Measurements from ENCODE around the gene IBA57. TPM values are rescaled to one million over a fixed set of nuclear protein-coding genes. Genes with fewer than 3 reads are reported as not detected.

IBA57 gene
- total RNA-seq, 5 donors from 2014 or later (not counting 1 experiment from before 2014, with no cell fraction given) = 10.6 to 18.3 (median 12.6) TPM

- Mint-ChIP-seq H3K4me3 (no peak overlapping the region), H3K36me3 (no peaks in the 10 kb centered on the region), H3K9me3 (no peaks in the 10 kb centered on the region), H3K4me1 (peaks cover 5% of the 10 kb centered on the region in 3 donors), H3K27ac (no peak overlapping the region), H3K27me3 (peaks cover 3 to 7% of the 10 kb centered on the region in 2 donors)
- 86% methylated on average over 1 of the region's 3 CpGs for WGBS (ENCODE audit: insufficient coverage)
- Histone ChIP-seq H3K4me3 (ENCODE audit: control insufficient read depth in 1 of 2, extremely low read depth in 1 of 2, low read length in 1 of 2) (no peak overlapping the region), H3K36me3 (ENCODE audit: control insufficient read depth in 2 of 2, extremely low read depth in 1 of 2, insufficient read depth in 1 of 2, low read length in 1 of 2) (peaks cover 0 to 3% of the 10 kb centered on the region in 2 donors), H3K9me3 (no peaks in the 10 kb centered on the region), H3K4me1 (ENCODE audit: control insufficient read depth in 1 of 2, extremely low read depth in 1 of 2, insufficient read depth in 2 of 2, low read length in 2 of 2) (peaks cover 0 to 18% of the 10 kb centered on the region in 2 experiments), H3K27me3 (replicated peaks in 1 of 2; ENCODE audit: control insufficient read depth in 2 of 2, extremely low read depth in 1 of 2, insufficient read depth in 2 of 2, low read length in 1 of 2) (peaks cover 0 to 47% of the 10 kb centered on the region in 2 experiments), H3K27ac (ENCODE audit: low read length) (no peak overlapping the region)
- ChIA-PET POLR2A (no interaction called here), CTCF (no interaction called here)
- no peak for ATAC-seq (replicated peaks in 1 of 4)
- no peak for DNase-seq
Observed at GRCh38 chr1:228209657-228210056, 44.1 kb downstream of the IBA57 start.

DNA sequence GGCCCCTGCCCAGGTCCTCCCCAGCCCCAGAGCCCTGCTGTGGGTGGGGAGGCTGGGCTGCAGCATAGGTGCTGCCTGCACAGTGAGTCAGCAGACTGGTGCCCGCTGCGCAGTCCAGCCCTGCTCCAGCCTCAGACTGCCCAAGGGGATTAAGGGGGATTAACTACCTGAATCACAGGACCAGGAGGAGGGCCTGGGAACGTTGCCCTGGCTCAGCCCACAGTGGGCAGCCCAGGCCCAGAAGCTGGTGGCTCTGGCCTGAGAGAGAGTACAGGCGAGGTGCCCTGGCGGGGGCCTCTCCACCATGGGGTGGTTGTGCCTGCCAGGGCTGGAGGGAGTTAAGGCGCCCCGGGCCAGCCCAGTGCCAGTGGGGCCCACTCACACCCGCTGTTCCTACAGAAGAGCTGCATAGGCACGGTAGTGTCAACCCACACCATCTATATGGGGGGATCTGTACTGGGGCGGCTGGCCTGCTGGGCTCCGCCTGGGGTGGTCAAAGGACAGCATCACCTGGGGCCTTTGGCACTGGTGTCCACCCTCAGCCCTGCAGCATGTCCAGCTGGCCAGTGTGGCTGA, 44.6 kb downstream of the IBA57 start:
- H3K27ac ChIP-seq (ENCODE audit: low read length) = no peak overlapping the region
- H3K9me3 Mint-ChIP-seq = no peaks in the 10 kb centered on the region
- peaks cover 0 to 21% of the 10 kb centered on the region in 2 experiments for H3K4me1 ChIP-seq (ENCODE audit: control insufficient read depth in 1 of 2, extremely low read depth in 1 of 2, insufficient read depth in 2 of 2, low read length in 2 of 2)
- no peak overlapping the region for H3K4me3 Mint-ChIP-seq
- DNase-seq (peak in 1 of 35 experiments; percentile 15), ATAC-seq (replicated peaks in 1 of 4) (no peak)
- no peak overlapping the region for H3K4me3 ChIP-seq (ENCODE audit: control insufficient read depth in 1 of 2, extremely low read depth in 1 of 2, low read length in 1 of 2)
- no peaks in the 10 kb centered on the region for H3K36me3 Mint-ChIP-seq
- ChIA-PET CTCF (no interaction called here), POLR2A (no interaction called here)
- H3K4me1 Mint-ChIP-seq = peaks cover 5 to 7% (median 6%) of the 10 kb centered on the region in 3 donors
- peaks cover 0 to 7% of the 10 kb centered on the region in 2 donors for H3K27me3 Mint-ChIP-seq
- H3K36me3 ChIP-seq (ENCODE audit: control insufficient read depth in 2 of 2, extremely low read depth in 1 of 2, insufficient read depth in 1 of 2, low read length in 1 of 2) = peaks cover 0 to 3% of the 10 kb centered on the region in 2 donors
- peaks cover 0 to 47% of the 10 kb centered on the region in 2 experiments for H3K27me3 ChIP-seq (replicated peaks in 1 of 2; ENCODE audit: control insufficient read depth in 2 of 2, extremely low read depth in 1 of 2, insufficient read depth in 2 of 2, low read length in 1 of 2)
- WGBS (ENCODE audit: insufficient coverage) = 89% methylated on average over 6 of the region's 11 CpGs
- no peak overlapping the region for H3K27ac Mint-ChIP-seq
- H3K9me3 ChIP-seq = no peaks in the 10 kb centered on the region

GRCh38 chr1:228210712-228211530, 45.3 kb downstream of the IBA57 start:
- DNase-seq = peak in 3 of 35 experiments; percentile 18 to 26 (median 24)
- H3K4me3 ChIP-seq (ENCODE audit: control insufficient read depth in 1 of 2, extremely low read depth in 1 of 2, low read length in 1 of 2) = no peak overlapping the region
- H3K27me3 Mint-ChIP-seq = peaks cover 0 to 7% of the 10 kb centered on the region in 2 donors
- peak overlapping the region; percentile 49 to 54 (median 53) for H3K4me3 Mint-ChIP-seq
- CTCF ChIA-PET = no interaction called here
- H3K27ac ChIP-seq (ENCODE audit: low read length) = no peak overlapping the region
- no peak for ATAC-seq (replicated peaks in 1 of 4)
- H3K27ac Mint-ChIP-seq = peak overlapping the region in 1 of 2 donors; percentile 22
- peaks cover 5 to 8% (median 6%) of the 10 kb centered on the region in 3 donors for H3K4me1 Mint-ChIP-seq
- WGBS (ENCODE audit: insufficient coverage) = 90% methylated on average over 10 of the region's 16 CpGs
- H3K36me3 Mint-ChIP-seq = no peaks in the 10 kb centered on the region
- no peaks in the 10 kb centered on the region for H3K9me3 Mint-ChIP-seq
- H3K4me1 ChIP-seq (ENCODE audit: control insufficient read depth in 1 of 2, extremely low read depth in 1 of 2, insufficient read depth in 2 of 2, low read length in 2 of 2) = peaks cover 0 to 25% of the 10 kb centered on the region in 2 experiments
- H3K9me3 ChIP-seq = no peaks in the 10 kb centered on the region
- H3K36me3 ChIP-seq (ENCODE audit: control insufficient read depth in 2 of 2, extremely low read depth in 1 of 2, insufficient read depth in 1 of 2, low read length in 1 of 2) = peaks cover 0 to 3% of the 10 kb centered on the region in 2 donors
- POLR2A ChIA-PET = no interaction called here
- peaks cover 0 to 42% of the 10 kb centered on the region in 2 experiments for H3K27me3 ChIP-seq (replicated peaks in 1 of 2; ENCODE audit: control insufficient read depth in 2 of 2, extremely low read depth in 1 of 2, insufficient read depth in 2 of 2, low read length in 1 of 2)

DNA sequence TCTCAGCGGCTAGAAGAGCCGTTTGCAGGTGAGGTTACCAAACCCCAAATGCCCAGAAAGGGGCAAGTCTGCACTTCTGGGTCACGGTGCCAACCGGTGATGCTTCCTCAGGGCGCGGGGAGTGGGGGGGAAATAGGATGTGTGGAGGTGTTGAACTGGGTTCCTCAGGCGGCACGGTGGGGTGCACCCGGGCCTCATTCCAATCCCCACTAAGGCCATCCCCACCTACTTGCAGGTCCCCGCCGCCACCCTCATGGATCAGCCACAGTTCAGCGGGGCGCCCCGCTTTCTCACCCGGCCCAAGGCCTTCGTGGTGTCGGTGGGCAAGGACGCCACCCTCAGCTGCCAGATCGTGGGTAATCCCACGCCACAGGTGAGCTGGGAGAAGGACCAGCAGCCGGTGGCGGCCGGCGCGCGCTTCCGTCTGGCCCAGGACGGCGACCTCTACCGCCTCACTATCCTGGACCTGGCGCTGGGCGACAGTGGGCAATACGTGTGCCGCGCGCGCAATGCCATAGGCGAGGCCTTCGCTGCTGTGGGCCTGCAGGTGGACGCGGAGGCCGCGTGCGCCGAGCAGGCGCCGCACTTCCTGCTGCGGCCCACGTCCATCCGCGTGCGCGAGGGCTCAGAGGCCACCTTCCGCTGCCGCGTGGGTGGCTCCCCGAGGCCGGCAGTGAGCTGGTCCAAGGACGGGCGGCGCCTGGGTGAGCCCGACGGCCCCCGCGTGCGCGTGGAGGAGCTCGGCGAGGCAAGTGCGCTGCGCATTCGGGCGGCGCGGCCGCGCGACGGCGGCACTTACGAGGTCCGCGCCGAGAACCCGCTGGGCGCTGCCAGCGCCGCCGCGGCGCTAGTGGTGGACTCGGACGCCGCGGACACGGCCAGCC, 46.2 kb downstream of the IBA57 start:
- Mint-ChIP-seq H3K27ac (peak overlapping the region in 1 of 2 donors; percentile 22), H3K27me3 (peaks cover 0 to 5% of the 10 kb centered on the region in 2 donors), H3K4me1 (peaks cover 5 to 10% (median 9%) of the 10 kb centered on the region in 3 donors), H3K36me3 (no peaks in the 10 kb centered on the region), H3K9me3 (no peaks in the 10 kb centered on the region), H3K4me3 (peak overlapping the region; percentile 49 to 54 (median 53))
- 93% methylated on average over 87 of the region's 96 CpGs for whole genome bisulfite sequencing (ENCODE audit: insufficient coverage)
- Histone ChIP-seq H3K9me3 (no peaks in the 10 kb centered on the region), H3K4me3 (ENCODE audit: control insufficient read depth in 1 of 2, extremely low read depth in 1 of 2, low read length in 1 of 2) (no peak overlapping the region), H3K27ac (ENCODE audit: low read length) (no peak overlapping the region), H3K27me3 (replicated peaks in 1 of 2; ENCODE audit: control insufficient read depth in 2 of 2, extremely low read depth in 1 of 2, insufficient read depth in 2 of 2, low read length in 1 of 2) (peaks cover 0 to 34% of the 10 kb centered on the region in 2 experiments), H3K36me3 (ENCODE audit: control insufficient read depth in 2 of 2, extremely low read depth in 1 of 2, insufficient read depth in 1 of 2, low read length in 1 of 2) (peaks cover 0 to 8% of the 10 kb centered on the region in 2 donors), H3K4me1 (ENCODE audit: control insufficient read depth in 1 of 2, extremely low read depth in 1 of 2, insufficient read depth in 2 of 2, low read length in 2 of 2) (peaks cover 0 to 25% of the 10 kb centered on the region in 2 experiments)
- ATAC-seq (replicated peaks in 1 of 4) (no peak), DNase-seq (peak in 1 of 35 experiments; percentile 24)
- ChIA-PET POLR2A (interaction anchor here in 1 of 2 donors (0.5 kb wide), 1 partner anchor 32 kb away, joined by 3 read pairs; no protein-coding TSS in a partner anchor), CTCF (no interaction called here)

- H3K27me3 Mint-ChIP-seq = peaks cover 0 to 1% of the 10 kb centered on the region in 2 donors
- DNase-seq (no peak), ATAC-seq (replicated peaks in 1 of 4) (peak in 1 of 4 experiments; percentile 1)
- Histone ChIP-seq H3K36me3 (ENCODE audit: control insufficient read depth in 2 of 2, extremely low read depth in 1 of 2, insufficient read depth in 1 of 2, low read length in 1 of 2) (peaks cover 2 to 10% of the 10 kb centered on the region in 2 donors), H3K9me3 (no peaks in the 10 kb centered on the region), H3K27me3 (replicated peaks in 1 of 2; ENCODE audit: control insufficient read depth in 2 of 2, extremely low read depth in 1 of 2, insufficient read depth in 2 of 2, low read length in 1 of 2) (peaks cover 0 to 26% of the 10 kb centered on the region in 2 experiments), H3K4me1 (ENCODE audit: control insufficient read depth in 1 of 2, extremely low read depth in 1 of 2, insufficient read depth in 2 of 2, low read length in 2 of 2) (peaks cover 0 to 25% of the 10 kb centered on the region in 2 experiments), H3K27ac (ENCODE audit: low read length) (no peak overlapping the region), H3K4me3 (ENCODE audit: control insufficient read depth in 1 of 2, extremely low read depth in 1 of 2, low read length in 1 of 2) (peak overlapping the region; percentile 60 to 62)
- H3K27ac Mint-ChIP-seq = no peak overlapping the region
- 65% methylated on average over 52 of the region's 66 CpGs for WGBS (ENCODE audit: insufficient coverage)
- H3K4me3 Mint-ChIP-seq = peak overlapping the region; percentile 88 to 91 (median 90)
- H3K4me1 Mint-ChIP-seq = peaks cover 5 to 10% (median 9%) of the 10 kb centered on the region in 3 donors
- no peaks in the 10 kb centered on the region for H3K36me3 Mint-ChIP-seq
- ChIA-PET POLR2A (interaction anchor here in 1 of 2 donors (0.5 kb wide), 1 partner anchor 32 kb away, joined by 3 read pairs; no protein-coding TSS in a partner anchor), CTCF (no interaction called here)
- H3K9me3 Mint-ChIP-seq = no peaks in the 10 kb centered on the region
Observed at GRCh38 chr1:228212415-228212965, 46.9 kb downstream of the IBA57 start.

Measured in T-cell (primary cell).